OCI-LY3 (cell line): ENCODE measurements around the gene AGR2.
"Not testable (repeated sequence)": the region's sequence is repeated elsewhere in the genome, so short reads cannot be mapped to it uniquely, and the experiment has no call there.

Experiments used
- CTCF ChIP-seq: fragments of 200-600, 300-600 bp; sonication (generic); IDR thresholded peaks from 2 replicates; pipeline ENCODE4 v1.5.1; 2014; ENCODE audit warnings: antibody characterized with exemption, low read length, low read depth
- EZH2phosphoT487 ChIP-seq: fragments of 200-600 bp; shearing (Covaris generic); IDR thresholded peaks from 2 replicates; pipeline ENCODE4 v1.6.1; 2018; ENCODE audit warnings: antibody characterized with exemption, mixed run types, low read depth

- not testable (repeated sequence) for TF ChIP-seq CTCF, EZH2phosphoT487
Measured at GRCh38 chr7:16769994-16770393, 34.8 kb downstream of the AGR2 start.
